H9 (cell line): ENCODE measurements around the gene AKAP14. TPM values are rescaled to one million over a fixed set of nuclear protein-coding genes. Genes with fewer than 3 reads are reported as not detected.

Experiments used
- DNase-seq: peaks from one replicate; pipeline ENCODE4 v3.0.0-alpha.2; 2017
- H2AFZ ChIP-seq: one replicate; pipeline ENCODE4 v1.6.1; 2013; ENCODE audit warnings: mild to moderate bottlenecking, low read length, control low read depth, moderate library complexity
- H2AK5ac ChIP-seq: 2 replicates; pipeline ENCODE4 v1.6.1; 2013; ENCODE audit warnings: low read length, control low read depth, mixed read lengths; ENCODE audit not compliant: insufficient read length
- H2BK120ac ChIP-seq: one replicate; pipeline ENCODE4 v1.6.1; 2013; ENCODE audit warnings: low read depth, mild to moderate bottlenecking, low read length, control low read depth, inconsistent platforms; ENCODE audit not compliant: poor library complexity, severe bottlenecking
- H2BK12ac ChIP-seq: 2 replicates; pipeline ENCODE4 v1.6.1; 2013; ENCODE audit warnings: low read length, control low read depth, mixed read lengths, low read depth; ENCODE audit not compliant: insufficient read length
- H2BK15ac ChIP-seq: 2 replicates; pipeline ENCODE4 v1.6.1; 2013; ENCODE audit warnings: low read depth, low read length, control low read depth
- H2BK20ac ChIP-seq: one replicate; pipeline ENCODE4 v1.6.1; 2013; ENCODE audit warnings: low read depth, mild to moderate bottlenecking, low read length, control low read depth, inconsistent platforms; ENCODE audit not compliant: poor library complexity, severe bottlenecking
- H2BK5ac ChIP-seq: 2 replicates; pipeline ENCODE4 v1.6.1; 2013; ENCODE audit warnings: low read length, control low read depth, mixed read lengths; ENCODE audit not compliant: insufficient read length
- H3K14ac ChIP-seq: 2 replicates; pipeline ENCODE4 v1.6.1; 2013; ENCODE audit warnings: low read length, control low read depth; ENCODE audit not compliant: insufficient read depth
- H3K18ac ChIP-seq: 2 replicates; pipeline ENCODE4 v1.6.1; 2013; ENCODE audit warnings: low read depth, mild to moderate bottlenecking, mixed read lengths, low read length, control low read depth; ENCODE audit not compliant: insufficient read length
- H3K23ac ChIP-seq: 2 replicates; pipeline ENCODE4 v1.6.1; 2013; ENCODE audit warnings: low read length, control low read depth, mixed read lengths, low read depth; ENCODE audit not compliant: insufficient read length
- H3K23me2 ChIP-seq: 2 replicates; pipeline ENCODE4 v1.6.1; 2013; ENCODE audit warnings: low read depth, mild to moderate bottlenecking, mixed read lengths, low read length, control low read depth; ENCODE audit not compliant: insufficient read length, poor library complexity, severe bottlenecking
- H3K27ac ChIP-seq: 2 replicates; pipeline ENCODE4 v1.5.1; 2013; ENCODE audit warnings: low read length, control low read depth, mixed read lengths, low read depth; ENCODE audit not compliant: insufficient read length
- H3K27me3 ChIP-seq: 2 replicates; pipeline ENCODE4 v1.6.1; 2013; ENCODE audit warnings: low read length, control low read depth, inconsistent platforms; ENCODE audit not compliant: insufficient read depth
- H3K4ac ChIP-seq: 2 replicates; pipeline ENCODE4 v1.6.1; 2013; ENCODE audit warnings: low read depth, mild to moderate bottlenecking, control low read depth, inconsistent platforms, low read length, moderate library complexity
- H3K4me1 ChIP-seq: 2 replicates; pipeline ENCODE4 v1.6.1; 2013; ENCODE audit warnings: low read length, control low read depth, inconsistent platforms; ENCODE audit not compliant: insufficient read depth
- H3K4me2 ChIP-seq: 2 replicates; pipeline ENCODE4 v1.6.1; 2013; ENCODE audit warnings: low read length, control low read depth, mixed read lengths; ENCODE audit not compliant: insufficient read length, insufficient read depth
- H3K56ac ChIP-seq: 2 replicates; pipeline ENCODE4 v1.6.1; 2013; ENCODE audit warnings: low read depth, mild to moderate bottlenecking, mixed read lengths, low read length, control low read depth; ENCODE audit not compliant: insufficient read length
- H3K79me1 ChIP-seq: 2 replicates; pipeline ENCODE4 v1.6.1; 2013; ENCODE audit warnings: low read depth, mild to moderate bottlenecking, moderate library complexity, low read length, control low read depth, inconsistent platforms; ENCODE audit not compliant: insufficient read depth, poor library complexity, severe bottlenecking
- H3K79me2 ChIP-seq: 2 replicates; pipeline ENCODE4 v1.6.1; 2013; ENCODE audit warnings: low read length, control low read depth, inconsistent platforms; ENCODE audit not compliant: insufficient read depth
- H3K9ac ChIP-seq: 2 replicates; pipeline ENCODE4 v1.6.1; 2013; ENCODE audit warnings: low read length, control low read depth, mixed read lengths; ENCODE audit not compliant: insufficient read length; ENCODE audit errors: extremely low read depth
- H3K9me3 ChIP-seq: one replicate; pipeline ENCODE4 v1.6.1; 2013; ENCODE audit warnings: low read depth, low read length, inconsistent platforms; ENCODE audit not compliant: control insufficient read depth
- H3T11ph ChIP-seq: one replicate; pipeline ENCODE4 v1.6.1; 2013; ENCODE audit warnings: mild to moderate bottlenecking, low read length, control low read depth, inconsistent platforms
- H4K20me1 ChIP-seq: one replicate; pipeline ENCODE4 v1.6.1; 2013; ENCODE audit not compliant: control insufficient read depth, insufficient read length, insufficient read depth
- H4K5ac ChIP-seq: 2 replicates; pipeline ENCODE4 v1.6.1; 2013; ENCODE audit warnings: low read depth, mild to moderate bottlenecking, mixed read lengths, low read length, control low read depth; ENCODE audit not compliant: insufficient read length
- H4K8ac ChIP-seq: replicated peaks from 2 replicates; pipeline ENCODE4 v1.6.1; 2013; ENCODE audit warnings: low read length, control low read depth, mixed read lengths, low read depth; ENCODE audit not compliant: insufficient read length
- H4K91ac ChIP-seq: 2 replicates; pipeline ENCODE4 v1.6.1; 2013; ENCODE audit warnings: low read depth, mild to moderate bottlenecking, moderate library complexity, mixed read lengths, low read length, control low read depth; ENCODE audit not compliant: insufficient read length
- H3K27ac Mint-ChIP-seq, 3 experiments: 2 replicates in 2 of 3; 3 replicates in 1 of 3; pipeline ENCODE4 v1.8.0; 2020 to 2021; ENCODE audit warnings: mixed read lengths in 3 of 3, mild to moderate bottlenecking in 1 of 3, moderate library complexity in 1 of 3
- H3K27me3 Mint-ChIP-seq: 2 replicates; pipeline ENCODE4 v1.8.0; 2021; ENCODE audit warnings: low read depth, mild to moderate bottlenecking, moderate library complexity, mixed read lengths
- H3K36me3 Mint-ChIP-seq, 3 experiments: 2 replicates in 2 of 3; 3 replicates in 1 of 3; pipeline ENCODE4 v1.8.0; 2020 to 2021; ENCODE audit warnings: low read depth in 3 of 3, mixed read lengths in 3 of 3; ENCODE audit not compliant: insufficient read depth in 1 of 3
- H3K4me1 Mint-ChIP-seq, 2 experiments: 2 replicates each; pipeline ENCODE4 v1.8.0; 2020; ENCODE audit warnings: mixed read lengths in 2 of 2
- H3K4me3 Mint-ChIP-seq, 2 experiments: 2 replicates in 1 of 2; 3 replicates in 1 of 2; pipeline ENCODE4 v1.8.0; 2020 to 2021; ENCODE audit warnings: mild to moderate bottlenecking in 2 of 2, mixed read lengths in 2 of 2, moderate library complexity in 1 of 2
- H3K9me3 Mint-ChIP-seq, 2 experiments: 2 replicates in 1 of 2; 3 replicates in 1 of 2; pipeline ENCODE4 v1.8.0; 2020; ENCODE audit warnings: mild to moderate bottlenecking in 2 of 2, mixed read lengths in 2 of 2, moderate library complexity in 1 of 2
- CTCF ChIP-seq: fragments of 200-600 bp; sonication (generic); conservative IDR thresholded peaks from 3 replicates; pipeline ENCODE4 v1.8.0; 2021; ENCODE audit warnings: antibody characterized with exemption, mild to moderate bottlenecking
- WGBS: extraction: QIAGEN DNeasy Blood & Tissue Kit; methylation state at CpG from one replicate; pipeline ENCODE4 v1.1.7; 2013; ENCODE audit warnings: missing lambda C conversion rate, low lambda C conversion rate, mixed read lengths; ENCODE audit not compliant: insufficient read length; ENCODE audit errors: extremely low coverage; 5-methylcytosine and 5-hydroxymethylcytosine counted together
- total RNA-seq: library from RNA; stranded (reverse); gene quantifications from 2 replicates; pipeline ENCODE4 v1.2.1, GENCODE V29; 2021

The AKAP14 gene
- total RNA-seq, 1 experiment from 2014 or later, result not detected

- WGBS, result no CpG with 5 or more reads among the region's 2 CpGs
- H2AFZ ChIP-seq, result no peak overlapping the region
These were observed 17.0 kb upstream of the AKAP14 start for GRCh38 chrX:119878740-119879139.

More at GRCh38 chrX:119878740-119879139, 17.0 kb upstream of the AKAP14 start:
- Histone ChIP-seq H2BK20ac (no peak overlapping the region), H3K79me2 (no peaks in the 10 kb centered on the region), H3K27ac (no peak overlapping the region), H2AK5ac (no peak overlapping the region), H3K4me2 (no peak overlapping the region), H3K4ac (no peak overlapping the region), H3K4me1 (no peaks in the 10 kb centered on the region), H4K91ac (no peak overlapping the region), H3K79me1 (no peaks in the 10 kb centered on the region), H3K27me3 (no peaks in the 10 kb centered on the region), H4K5ac (no peak overlapping the region), H3K23me2 (no peaks in the 10 kb centered on the region), H4K8ac (no peak overlapping the region), H2BK120ac (no peak overlapping the region), H3T11ph (no peak overlapping the region), H3K23ac (no peak overlapping the region), H3K14ac (no peak overlapping the region), H3K9ac (no peak overlapping the region), H3K18ac (no peak overlapping the region), H3K56ac (no peak overlapping the region), H2BK5ac (no peak overlapping the region), H2BK15ac (no peak overlapping the region), H2BK12ac (no peak overlapping the region), H4K20me1 (no peaks in the 10 kb centered on the region), H3K9me3 (peaks cover 14% of the 10 kb centered on the region)
- Mint-ChIP-seq H3K27me3 (no peaks in the 10 kb centered on the region; the same call in none of the 2 replicates), H3K27ac (no peak overlapping the region), H3K36me3 (peaks cover 4 to 24% (median 13%) of the 10 kb centered on the region in 3 experiments; a peak in 6 of 7 replicates), H3K9me3 (peaks cover 57 to 61% of the 10 kb centered on the region in 2 experiments), H3K4me1 (peaks cover 0 to 4% of the 10 kb centered on the region in 2 experiments; a peak in 1 of 4 replicates), H3K4me3 (no peak overlapping the region)
- no peak for TF ChIP-seq CTCF
- no peak for DNase-seq
